Dermis microvascular lymphatic vessel endothelial cell (primary cell): ENCODE results near the gene GZMM. TPM values are rescaled to one million over a fixed set of nuclear protein-coding genes. Genes with fewer than 3 reads are reported as not detected.

Source experiments
- DNase-seq, 2 donors: peaks; one replicate each; pipeline versions ENCODE4 v3.0.0 to v3.0.0-alpha.2; 2010; ENCODE audit warnings: low read depth in 2 of 2
- total RNA-seq: library from RNA; depleted of rRNA; stranded (reverse); fragments of >200 nt; gene quantifications from 2 replicates; pipeline ENCODE4 v1.2.1, GENCODE V29; 2014

GZMM gene
- total RNA-seq, 1 donor from 2014 or later: not detected

DNA sequence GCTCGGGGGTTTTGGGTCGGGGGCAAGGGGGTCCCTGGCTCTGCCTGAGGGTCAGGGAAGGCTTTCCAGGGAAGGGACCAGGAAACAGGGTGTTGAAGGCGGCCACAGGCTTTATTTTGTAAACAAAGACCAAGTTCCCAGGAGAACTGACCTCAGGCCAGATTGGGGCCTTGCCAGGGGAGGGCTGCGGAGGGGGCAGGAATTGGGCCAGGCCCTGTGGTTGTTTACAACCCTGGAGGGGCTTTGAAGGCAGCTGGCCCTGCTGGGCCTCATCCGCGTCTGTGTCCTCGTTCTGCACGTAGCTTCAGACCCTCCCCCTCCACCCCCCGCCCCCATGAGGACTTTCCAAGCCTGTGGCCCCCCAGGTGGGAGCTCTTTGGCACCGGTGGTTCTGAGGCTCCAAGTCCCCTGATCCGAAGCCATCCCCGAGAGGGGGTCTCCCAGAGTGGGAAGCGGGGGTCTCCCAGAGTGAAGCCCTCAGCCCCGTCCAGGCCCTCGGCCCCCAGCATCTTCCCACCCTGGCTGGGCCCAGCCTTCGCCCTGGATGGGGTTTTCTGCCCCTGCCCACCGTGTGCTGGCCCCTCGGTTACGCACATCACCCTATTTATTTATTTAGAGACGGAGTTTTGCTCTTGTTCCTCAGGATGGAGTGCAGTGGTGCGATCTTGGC, 15.1 kb downstream of the GZMM start:
- DNase-seq: no peak

GRCh38 chr19:560121-560520, 16.3 kb downstream of the GZMM start:
- DNase-seq: no peak

- no peak for DNase-seq
Measured at GRCh38 chr19:566403-566802, 22.6 kb downstream of the GZMM start.

DNA sequence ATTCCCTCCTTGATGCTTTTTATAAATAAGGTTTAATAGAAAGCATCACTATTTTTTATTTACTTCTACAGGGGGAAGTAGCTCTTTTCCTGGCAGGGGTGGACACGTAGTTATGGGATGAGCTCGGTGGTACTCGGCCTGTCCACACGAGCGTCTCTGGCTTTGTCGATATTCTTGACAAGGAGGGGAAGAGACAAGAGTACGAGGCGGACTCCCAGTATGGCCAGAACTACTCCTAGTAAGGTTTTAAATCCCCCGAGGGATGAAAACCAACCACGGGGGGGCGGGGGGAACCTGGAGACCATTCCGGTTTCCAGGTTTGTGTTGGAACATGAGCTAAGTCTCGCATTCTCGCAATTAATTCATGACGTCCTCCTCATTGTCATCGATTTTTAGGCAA, 23.0 kb downstream of the GZMM start:
- DNase-seq: no peak

DNA sequence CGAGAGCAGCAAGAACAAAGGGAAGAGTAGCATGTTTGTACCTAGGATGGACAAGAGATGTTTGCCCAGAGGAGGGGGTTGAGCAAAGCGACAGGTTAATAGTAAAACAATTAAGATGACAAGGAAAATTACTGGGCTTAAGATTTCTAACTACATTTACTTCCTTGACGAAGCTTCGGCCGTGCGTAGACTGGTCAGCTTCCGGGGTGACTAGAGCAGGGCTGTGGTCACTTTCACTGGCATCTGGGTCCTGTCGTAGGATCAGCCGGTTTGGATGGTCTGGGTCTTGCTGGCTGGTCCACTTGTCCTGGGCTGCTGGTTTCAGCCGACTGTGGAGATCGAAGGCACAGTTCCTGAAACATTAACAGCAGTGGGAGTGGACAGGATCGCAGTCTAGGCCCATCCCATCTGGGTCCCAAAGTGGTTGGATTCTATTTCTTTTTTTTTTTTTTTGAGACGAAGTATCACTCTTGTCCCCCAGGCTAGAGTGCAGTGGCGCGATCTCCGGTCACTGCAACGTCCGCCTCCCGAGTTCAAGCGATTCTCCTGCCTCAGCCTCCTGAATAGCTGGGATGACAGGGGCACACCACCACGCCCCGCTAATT, 23.5 kb downstream of the GZMM start:
- no peak for DNase-seq

GRCh38 chr19:570251-570686, 26.4 kb downstream of the GZMM start:
- DNase-seq: peak in 1 of 2 donors; percentile 30

DNA sequence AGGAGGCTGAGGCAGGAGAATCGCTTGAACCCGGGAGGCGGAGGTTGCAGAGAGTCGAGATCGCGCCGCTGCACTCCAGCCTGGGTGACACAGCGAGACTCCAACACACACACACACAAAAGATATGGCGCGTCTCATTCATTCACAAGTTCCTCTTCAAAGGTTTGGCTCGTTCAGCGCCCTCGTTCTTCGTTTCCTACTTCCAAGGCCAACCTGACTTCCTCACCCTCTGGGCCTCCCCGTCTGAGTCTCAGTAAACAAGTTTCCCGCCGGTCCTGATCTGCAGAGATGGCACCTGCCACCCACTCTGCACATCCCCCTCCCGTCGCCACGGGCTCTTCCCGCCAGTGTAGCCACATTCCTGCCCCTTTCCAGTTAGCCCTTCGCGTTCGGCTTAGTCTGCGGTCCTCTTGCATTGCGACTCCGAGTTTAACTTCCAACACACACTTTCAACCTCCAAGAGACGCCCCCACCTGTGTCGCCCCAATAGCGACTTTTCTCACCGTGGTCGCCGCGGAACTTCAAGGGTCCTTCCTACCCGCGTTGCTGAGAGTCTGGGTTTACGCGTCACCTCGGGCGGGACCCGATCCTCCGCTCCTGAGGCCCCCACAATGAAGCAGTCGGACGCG, 27.2 kb downstream of the GZMM start:
- DNase-seq: peak in 1 of 2 donors; percentile 55

- DNase-seq: peak; percentile 21 to 63
Measured at GRCh38 chr19:571566-571974, 27.7 kb downstream of the GZMM start.

DNA sequence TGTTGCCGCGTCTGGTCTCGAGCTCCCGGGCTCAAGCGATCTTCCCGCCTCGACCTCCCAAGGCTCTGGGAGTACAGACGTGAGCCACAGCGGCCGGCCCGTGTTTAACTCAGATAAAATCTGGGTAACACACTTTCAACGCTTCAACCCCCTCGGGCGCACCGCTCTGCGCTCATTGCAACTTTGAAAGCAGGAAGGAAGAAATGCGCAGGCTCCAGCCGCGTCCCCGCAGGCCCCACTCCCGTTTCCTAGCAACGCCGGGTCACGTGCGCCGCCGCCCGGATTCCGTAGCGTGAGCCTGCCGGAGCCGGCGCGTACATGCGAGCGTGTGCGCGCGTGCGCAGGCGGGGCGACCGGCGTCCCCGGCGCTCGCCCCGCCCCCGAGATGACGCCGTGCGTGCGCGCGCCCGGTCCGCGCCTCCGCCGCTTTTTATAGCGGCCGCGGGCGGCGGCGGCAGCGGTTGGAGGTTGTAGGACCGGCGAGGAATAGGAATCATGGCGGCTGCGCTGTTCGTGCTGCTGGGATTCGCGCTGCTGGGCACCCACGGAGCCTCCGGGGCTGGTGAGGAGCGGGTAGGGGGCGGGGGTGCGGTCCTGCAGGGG, 28.4 kb downstream of the GZMM start, which contains the start of gene BSG:
Gene BSG, plus strand, starts transcription at position 457 of the 603 bp plus-strand sequence. Its CDS starts 39 bp downstream, at position 496.
- peak; percentile 90 to 97 for DNase-seq

DNA sequence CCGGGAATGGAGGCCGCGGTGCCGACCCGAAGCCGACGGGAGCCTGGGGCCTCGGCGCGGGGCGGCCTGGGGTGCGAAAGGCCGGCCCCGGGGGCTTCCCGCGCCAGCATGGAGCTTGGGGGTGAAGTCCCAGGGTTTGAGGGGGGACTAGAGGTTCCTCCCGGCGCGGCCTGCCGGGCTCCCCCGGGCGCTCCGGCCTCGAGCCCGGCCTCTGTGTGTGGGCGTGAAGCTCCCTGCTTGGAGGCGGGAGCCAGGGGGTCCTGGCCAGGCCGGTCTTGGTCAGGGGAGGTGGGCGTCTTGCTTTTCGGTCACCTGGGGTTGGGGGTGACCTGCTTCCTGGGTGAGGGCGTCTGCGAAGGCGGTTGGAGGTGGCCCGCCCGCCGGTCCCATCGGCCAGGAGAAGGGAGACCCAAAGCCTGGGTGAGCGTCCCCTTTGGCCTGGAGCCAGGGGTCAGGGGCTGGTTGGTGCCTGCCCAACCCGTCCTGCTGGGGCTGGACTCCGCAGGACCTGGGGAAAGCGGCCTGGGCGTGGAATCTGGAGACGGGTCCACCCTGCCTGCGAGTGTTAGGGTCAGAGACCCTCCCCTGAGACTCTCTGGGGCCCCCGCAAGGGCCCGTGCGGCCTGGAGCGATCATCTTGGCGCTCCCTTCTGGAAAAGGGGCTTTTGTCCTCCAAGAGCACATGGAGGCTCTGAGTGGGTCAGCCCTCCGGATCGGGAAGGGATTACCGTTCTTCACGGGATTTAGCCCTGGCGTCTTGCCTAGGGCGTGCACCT, 29.1 kb downstream of the GZMM start:
- peak in 1 of 2 donors; percentile 42 for DNase-seq

- no peak for DNase-seq
Measured at GRCh38 chr19:573519-573825, 29.6 kb downstream of the GZMM start.

- peak in 1 of 2 donors; percentile 32 for DNase-seq
Measured at GRCh38 chr19:574658-575526, 31.0 kb downstream of the GZMM start.

DNA sequence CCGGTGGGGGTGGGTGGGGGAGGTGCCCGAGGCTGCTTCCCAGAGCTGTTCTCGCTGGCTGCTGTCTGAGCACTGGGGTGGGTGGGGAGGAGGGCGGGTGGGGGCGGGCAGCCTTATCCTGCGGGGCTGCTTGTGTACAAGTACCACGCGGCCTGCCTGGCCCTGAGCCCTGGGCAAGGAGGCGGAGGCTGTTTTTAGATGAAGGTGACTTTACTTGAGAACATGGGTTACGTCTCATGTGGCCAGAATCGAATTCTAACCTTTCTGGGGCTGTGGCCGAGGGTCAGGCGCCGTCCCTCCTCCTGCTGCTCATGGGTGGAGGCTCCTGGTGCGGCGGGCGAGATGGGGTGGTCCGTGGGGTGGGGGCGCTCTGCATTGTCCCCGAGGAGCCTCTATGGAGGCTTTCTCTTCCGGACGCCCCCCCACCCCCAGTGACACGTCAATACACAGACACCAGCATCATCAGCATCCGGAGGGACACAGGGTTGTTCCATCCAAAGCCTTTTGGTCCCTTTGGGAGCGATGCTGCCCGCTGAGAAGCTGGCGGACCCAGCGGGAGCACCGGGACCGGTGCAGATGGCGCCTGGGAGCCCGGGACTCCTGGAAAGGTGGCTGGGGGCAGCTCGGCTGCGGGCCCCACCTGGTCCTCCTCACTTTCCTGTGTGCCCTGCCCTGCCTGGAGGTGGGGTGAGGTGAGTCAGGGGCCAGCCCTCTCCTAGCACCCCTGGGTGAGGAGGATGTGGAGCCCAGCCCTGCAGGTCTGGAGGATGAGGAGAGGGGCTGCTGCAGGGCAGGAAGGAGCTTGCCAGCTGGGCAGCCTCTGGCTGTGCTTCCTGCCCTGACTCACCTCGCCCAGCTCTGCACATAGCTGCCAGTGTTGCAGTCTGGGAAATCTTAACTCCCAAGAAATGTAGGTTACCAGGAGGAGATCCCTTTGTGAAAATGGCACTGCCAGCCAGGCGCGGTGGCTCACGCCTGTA, 32.0 kb downstream of the GZMM start:
- DNase-seq: peak in 1 of 2 donors; percentile 65

- DNase-seq: no peak
Measured at GRCh38 chr19:576768-577438, 33.0 kb downstream of the GZMM start.

- DNase-seq: no peak
Measured at GRCh38 chr19:577439-578392, 33.9 kb downstream of the GZMM start.

- DNase-seq: no peak
Measured at GRCh38 chr19:579111-579841, 35.4 kb downstream of the GZMM start.

DNA sequence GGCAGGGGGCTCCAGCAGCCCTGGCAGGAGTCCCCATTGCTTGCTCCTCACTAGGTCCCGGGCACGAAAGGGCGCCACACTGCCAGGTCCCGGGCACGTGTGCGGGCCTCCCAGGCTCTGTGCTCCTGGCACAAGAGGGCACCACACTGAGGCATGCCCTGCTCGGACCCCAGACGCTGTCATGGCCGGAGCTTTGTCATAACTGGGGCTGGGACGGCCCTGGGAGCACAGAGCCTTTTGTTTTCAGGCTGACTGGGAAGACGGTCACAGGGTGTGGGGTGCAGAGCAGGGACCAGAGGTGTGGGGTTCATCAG, 35.9 kb downstream of the GZMM start:
- no peak for DNase-seq
